ENCODE measurements around the gene MYLK4.

The MYLK4 gene

DNA sequence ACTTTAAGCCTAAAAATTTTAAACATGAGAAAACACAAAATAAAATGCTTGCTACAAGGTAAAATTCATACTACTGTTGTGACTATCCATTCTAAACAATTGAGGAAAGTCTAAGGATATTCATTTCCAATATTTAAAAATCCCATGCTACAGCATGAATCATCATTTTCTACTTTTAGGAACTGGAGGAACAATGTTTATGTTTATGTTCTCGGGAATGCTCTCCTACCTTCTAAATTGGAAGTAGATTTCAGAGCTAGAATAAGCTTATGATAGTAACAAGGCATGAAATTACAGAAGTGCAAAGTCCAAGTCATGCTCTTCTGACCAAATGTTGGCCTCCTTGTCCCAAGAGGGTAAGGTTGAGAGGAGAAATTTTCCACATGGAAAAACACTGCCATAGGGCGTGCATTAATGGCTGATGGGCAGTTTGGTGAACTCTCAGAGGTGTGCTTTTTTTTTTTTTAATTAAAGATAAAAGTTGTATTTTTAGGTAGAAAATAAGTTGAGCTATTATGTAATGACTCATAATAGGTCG lies 6.0 kb upstream of the MYLK4 start:
- Histone ChIP-seq H3K9me3 (ENCODE audit: severe bottlenecking) (no peaks in the 10 kb centered on the region), H3K27me3 (ENCODE audit: insufficient read depth, low read depth, severe bottlenecking) (no peaks in the 10 kb centered on the region)

GRCh38 chr6:2756241-2756640 lies 5.5 kb upstream of the MYLK4 start:
- no peaks in the 10 kb centered on the region for H3K36me3 ChIP-seq
- TF ChIP-seq, protein P1, sequence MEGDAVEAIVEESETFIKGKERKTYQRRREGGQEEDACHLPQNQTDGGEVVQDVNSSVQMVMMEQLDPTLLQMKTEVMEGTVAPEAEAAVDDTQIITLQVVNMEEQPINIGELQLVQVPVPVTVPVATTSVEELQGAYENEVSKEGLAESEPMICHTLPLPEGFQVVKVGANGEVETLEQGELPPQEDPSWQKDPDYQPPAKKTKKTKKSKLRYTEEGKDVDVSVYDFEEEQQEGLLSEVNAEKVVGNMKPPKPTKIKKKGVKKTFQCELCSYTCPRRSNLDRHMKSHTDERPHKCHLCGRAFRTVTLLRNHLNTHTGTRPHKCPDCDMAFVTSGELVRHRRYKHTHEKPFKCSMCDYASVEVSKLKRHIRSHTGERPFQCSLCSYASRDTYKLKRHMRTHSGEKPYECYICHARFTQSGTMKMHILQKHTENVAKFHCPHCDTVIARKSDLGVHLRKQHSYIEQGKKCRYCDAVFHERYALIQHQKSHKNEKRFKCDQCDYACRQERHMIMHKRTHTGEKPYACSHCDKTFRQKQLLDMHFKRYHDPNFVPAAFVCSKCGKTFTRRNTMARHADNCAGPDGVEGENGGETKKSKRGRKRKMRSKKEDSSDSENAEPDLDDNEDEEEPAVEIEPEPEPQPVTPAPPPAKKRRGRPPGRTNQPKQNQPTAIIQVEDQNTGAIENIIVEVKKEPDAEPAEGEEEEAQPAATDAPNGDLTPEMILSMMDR (IDR thresholded peaks at IDR 0.05; ENCODE audit: low read depth, low read length): no peak
- H3K9me3 ChIP-seq (ENCODE audit: severe bottlenecking): no peaks in the 10 kb centered on the region
- H3K27me3 ChIP-seq (ENCODE audit: insufficient read depth, low read depth, severe bottlenecking): no peaks in the 10 kb centered on the region
- no peak overlapping the region for H3K27ac ChIP-seq
- H3K4me3 ChIP-seq (ENCODE audit: low read depth, low read length): no peak overlapping the region
- no peak for DNase-seq

More for the DNA sequence above, 6.0 kb upstream of the MYLK4 start:
- DNase-seq: no peak
- Histone ChIP-seq H3K27ac (no peak overlapping the region), H3K36me3 (no peaks in the 10 kb centered on the region), H3K4me3 (ENCODE audit: low read depth, low read length) (no peak overlapping the region)
- TF ChIP-seq, protein P1 (IDR thresholded peaks at IDR 0.05; ENCODE audit: low read depth, low read length): no peak

- DNase-seq: no peak
- TF ChIP-seq, protein P1 (IDR thresholded peaks at IDR 0.05; ENCODE audit: low read depth, low read length): no peak
- Histone ChIP-seq H3K36me3 (no peaks in the 10 kb centered on the region), H3K4me3 (ENCODE audit: low read depth, low read length) (no peak overlapping the region), H3K27ac (no peak overlapping the region), H3K27me3 (ENCODE audit: insufficient read depth, low read depth, severe bottlenecking) (no peaks in the 10 kb centered on the region), H3K9me3 (ENCODE audit: severe bottlenecking) (no peaks in the 10 kb centered on the region)
Observed at GRCh38 chr6:2755456-2755855, 4.7 kb upstream of the MYLK4 start.

- H3K27me3 ChIP-seq (ENCODE audit: insufficient read depth, low read depth, severe bottlenecking): no peaks in the 10 kb centered on the region
- H3K27ac ChIP-seq: no peak overlapping the region
- H3K4me3 ChIP-seq (ENCODE audit: low read depth, low read length): no peak overlapping the region
- H3K9me3 ChIP-seq (ENCODE audit: severe bottlenecking): no peaks in the 10 kb centered on the region
- no peaks in the 10 kb centered on the region for H3K36me3 ChIP-seq
- no peak for DNase-seq
- TF ChIP-seq, protein P1 (IDR thresholded peaks at IDR 0.05; ENCODE audit: low read depth, low read length): no peak
Observed at GRCh38 chr6:2754911-2755310, 4.2 kb upstream of the MYLK4 start.

- no peak overlapping the region for H3K27ac ChIP-seq
- no peaks in the 10 kb centered on the region for H3K36me3 ChIP-seq
- TF ChIP-seq, protein P1 (IDR thresholded peaks at IDR 0.05; ENCODE audit: low read depth, low read length): no peak
- no peaks in the 10 kb centered on the region for H3K9me3 ChIP-seq (ENCODE audit: severe bottlenecking)
- no peaks in the 10 kb centered on the region for H3K27me3 ChIP-seq (ENCODE audit: insufficient read depth, low read depth, severe bottlenecking)
- no peak overlapping the region for H3K4me3 ChIP-seq (ENCODE audit: low read depth, low read length)
- no peak for DNase-seq
Observed at GRCh38 chr6:2754393-2754792, 3.7 kb upstream of the MYLK4 start.

GRCh38 chr6:2753743-2754142 lies 3.0 kb upstream of the MYLK4 start:
- Histone ChIP-seq H3K27ac (no peak overlapping the region), H3K4me3 (ENCODE audit: low read depth, low read length) (no peak overlapping the region), H3K36me3 (no peaks in the 10 kb centered on the region), H3K9me3 (ENCODE audit: severe bottlenecking) (no peaks in the 10 kb centered on the region), H3K27me3 (ENCODE audit: insufficient read depth, low read depth, severe bottlenecking) (no peaks in the 10 kb centered on the region)
- DNase-seq: no peak
- TF ChIP-seq, protein P1 (IDR thresholded peaks at IDR 0.05; ENCODE audit: low read depth, low read length): no peak
